ENCODE measurements around the gene KRTAP5-8. TPM values are rescaled to one million over a fixed set of nuclear protein-coding genes. Genes with fewer than 3 reads are reported as not detected.
"Not testable (repeated sequence)": the region's sequence is repeated elsewhere in the genome, so short reads cannot be mapped to it uniquely, and the experiment has no call there.

KRTAP5-8 gene
- total RNA-seq, 1 experiment from 2014 or later = not detected

GRCh38 chr11:71574418-71574817, 36.6 kb downstream of the KRTAP5-8 start:
- peaks cover 21% of the 10 kb centered on the region for H3K27me3 ChIP-seq (ENCODE audit: low read length)
- no peak overlapping the region for H3K4me3 ChIP-seq (ENCODE audit: low read length)
- CTCF ChIA-PET = no interaction called here
- H3K79me2 ChIP-seq (ENCODE audit: low read length) = no peaks in the 10 kb centered on the region
- H3F3A ChIP-seq (ENCODE audit: low read length, unreplicated experiment) = no peaks in the 10 kb centered on the region
- ATAC-seq = no peak
- H3K4me2 ChIP-seq (ENCODE audit: low read length) = no peak overlapping the region
- H3K36me3 ChIP-seq (ENCODE audit: low read depth, low read length) = no peaks in the 10 kb centered on the region
- no TSS peak for BruUV-seq (replicated peaks)
- no peaks in the 10 kb centered on the region for H4K20me1 ChIP-seq (ENCODE audit: low read length)
- intact Hi-C loops (cut with micrococcal nuclease) = no loop called here
- no peak overlapping the region for H2AFZ ChIP-seq (ENCODE audit: low read length)
- POLR2A ChIA-PET (ENCODE audit: unreplicated experiment) = no interaction called here
- peaks cover 3% of the 10 kb centered on the region; the same call in 1 of the 2 replicates for H3K4me1 ChIP-seq (ENCODE audit: insufficient read depth, low read length)
- no peak overlapping the region for H3K9ac ChIP-seq (ENCODE audit: low read length)
- no peaks in the 10 kb centered on the region for H3K9me3 ChIP-seq (ENCODE audit: low read length)
- no peak overlapping the region for H3K27ac ChIP-seq (ENCODE audit: low read length)
- TF ChIP-seq EZH2phosphoT487 (IDR thresholded peaks at IDR 0.05; ENCODE audit: borderline replicate concordance, low read length) = no peak
- no peak for DNase-seq
- H3K9me2 ChIP-seq (replicated peaks; ENCODE audit: low read length) = no peaks in the 10 kb centered on the region

- ChIA-PET CTCF (no interaction called here), POLR2A (ENCODE audit: unreplicated experiment) (no interaction called here)
- Histone ChIP-seq H3K9me3 (ENCODE audit: low read length) (no peaks in the 10 kb centered on the region), H3K4me3 (ENCODE audit: low read length) (no peak overlapping the region), H3K27ac (ENCODE audit: low read length) (no peak overlapping the region), H3K4me1 (ENCODE audit: insufficient read depth, low read length) (peaks cover 8% of the 10 kb centered on the region), H3K36me3 (ENCODE audit: low read depth, low read length) (no peaks in the 10 kb centered on the region), H3K9ac (ENCODE audit: low read length) (no peak overlapping the region), H2AFZ (ENCODE audit: low read length) (no peak overlapping the region), H3K4me2 (ENCODE audit: low read length) (no peak overlapping the region), H4K20me1 (ENCODE audit: low read length) (no peaks in the 10 kb centered on the region), H3K79me2 (ENCODE audit: low read length) (no peaks in the 10 kb centered on the region), H3K27me3 (ENCODE audit: low read length) (peaks cover 21% of the 10 kb centered on the region), H3F3A (ENCODE audit: low read length, unreplicated experiment) (no peaks in the 10 kb centered on the region), H3K9me2 (replicated peaks; ENCODE audit: low read length) (no peaks in the 10 kb centered on the region)
- no TSS peak for BruUV-seq (replicated peaks)
- ATAC-seq (no peak), DNase-seq (no peak)
- intact Hi-C loops (cut with micrococcal nuclease) = no loop called here
- no peak for TF ChIP-seq CTCF (conservative IDR thresholded peaks at IDR 0.05; ENCODE audit: low read depth, low read length)
- no peak for TF ChIP-seq EZH2phosphoT487 (IDR thresholded peaks at IDR 0.05; ENCODE audit: borderline replicate concordance, low read length)
Observed at GRCh38 chr11:71575723-71576424, 38.0 kb downstream of the KRTAP5-8 start.

- H3K9me3 ChIP-seq (ENCODE audit: low read length); H3K9ac ChIP-seq (ENCODE audit: low read length); H3K27ac ChIP-seq (ENCODE audit: low read length); ATAC-seq; H3K36me3 ChIP-seq (ENCODE audit: low read depth, low read length); BruUV-seq (replicated peaks); intact Hi-C loops (cut with micrococcal nuclease); DNase-seq; H2AFZ ChIP-seq (ENCODE audit: low read length); H4K20me1 ChIP-seq (ENCODE audit: low read length); POLR2A ChIA-PET (ENCODE audit: unreplicated experiment); CTCF ChIA-PET; H3F3A ChIP-seq (ENCODE audit: low read length, unreplicated experiment); H3K79me2 ChIP-seq (ENCODE audit: low read length); H3K4me2 ChIP-seq (ENCODE audit: low read length); H3K4me3 ChIP-seq (ENCODE audit: low read length); H3K9me2 ChIP-seq (replicated peaks; ENCODE audit: low read length): not testable (repeated sequence)
- Histone ChIP-seq H3K27me3 (ENCODE audit: low read length) (peaks cover 21% of the 10 kb centered on the region), H3K4me1 (ENCODE audit: insufficient read depth, low read length) (peaks cover 13% of the 10 kb centered on the region)
Observed at GRCh38 chr11:71576688-71577465, 39.1 kb downstream of the KRTAP5-8 start.
